Measurements from ENCODE around the gene LRFN4. TPM values are rescaled to one million over a fixed set of nuclear protein-coding genes. Genes with fewer than 3 reads are reported as not detected.

The LRFN4 gene
- total and polyA plus RNA-seq, 2 donors (not counting 3 experiments of a cell fraction or from before 2014, with no cell fraction given) = 22.3 to 37.4 TPM

- dilution Hi-C loops (cut with MboI; ENCODE audit: extremely low pct_ligation_motif_present, low sequenced_read_pairs) = no loop called here
- H3K36me3 ChIP-seq (ENCODE audit: control insufficient read depth in 2 of 2, extremely low read depth in 1 of 2, insufficient read depth in 2 of 2, low read length in 2 of 2) = peaks cover 0 to 7% of the 10 kb centered on the region in 2 experiments
- no peak overlapping the region for H3K4me3 ChIP-seq (replicated peaks in 1 of 3; ENCODE audit: insufficient read depth in 1 of 3, low read depth in 1 of 3, low read length in 3 of 3)
- POLR2A ChIA-PET = no interaction called here
- BruUV-seq (replicated peaks) = no TSS peak
- DNase-seq (ENCODE audit: low read depth, low spot score) = no peak
- no peak overlapping the region for H3K9ac ChIP-seq (replicated peaks; ENCODE audit: extremely low read depth, insufficient read depth, low read length)
- H4K20me1 ChIP-seq (replicated peaks; ENCODE audit: control insufficient read depth, extremely low read depth, insufficient read depth, low read length) = no peaks in the 10 kb centered on the region
- H3K79me2 ChIP-seq (ENCODE audit: control insufficient read depth, insufficient read depth, low read length) = no peaks in the 10 kb centered on the region
- intact Hi-C loops (cut with micrococcal nuclease) = no loop called here
- peaks cover 13% of the 10 kb centered on the region for H3K4me1 ChIP-seq (ENCODE audit: control insufficient read depth, extremely low read depth, insufficient read depth, low read length)
- CTCF ChIA-PET = interaction anchor here (1.0 to 2.4 kb wide), 6 partner anchors 7 to 175 kb away, joined by 3 to 12 read pairs (median 4); partner anchors contain the start of gene C11orf86
- H3K9me1 ChIP-seq (replicated peaks; ENCODE audit: control insufficient read depth, extremely low read depth, insufficient read depth, low read length) = no peaks in the 10 kb centered on the region
- H3K4me2 ChIP-seq (ENCODE audit: insufficient read depth, low read length) = no peak overlapping the region
- H3K27ac ChIP-seq (ENCODE audit: insufficient read depth, low read depth, low read length) = no peak overlapping the region
- TF ChIP-seq FOS (IDR thresholded peaks at IDR 0.05; ENCODE audit: borderline replicate concordance, insufficient read depth, low read length) (no peak), MYC (IDR thresholded peaks at IDR 0.05; ENCODE audit: low read depth, low read length) (no peak), JUN (IDR thresholded peaks at IDR 0.05; ENCODE audit: borderline replicate concordance, insufficient read depth, insufficient read length, low read depth) (no peak), EZH2 (IDR thresholded peaks at IDR 0.05; ENCODE audit: borderline replicate concordance, low read depth, low read length, severe bottlenecking) (no peak), MAX (IDR thresholded peaks at IDR 0.05; ENCODE audit: insufficient read depth, insufficient read length) (no peak), POLR2A (IDR thresholded peaks at IDR 0.05; ENCODE audit: low read depth, low read length) (no peak), CTCF (IDR thresholded peaks at IDR 0.05; ENCODE audit: extremely low read depth in 1 of 2, insufficient read depth in 1 of 2, low read depth in 1 of 2, low read length in 2 of 2) (no peak), POLR2AphosphoS5 (IDR thresholded peaks at IDR 0.05; ENCODE audit: insufficient read depth, low read depth, low read length) (no peak), GATA2 (IDR thresholded peaks at IDR 0.05; ENCODE audit: insufficient read depth, insufficient read length, low read depth, low read length) (no peak)
- FAIRE-seq = no peak
- H3K9me3 ChIP-seq (replicated peaks; ENCODE audit: control insufficient read depth, insufficient read depth, low read length) = no peaks in the 10 kb centered on the region
- H2AFZ ChIP-seq (ENCODE audit: low read depth, low read length) = no peak overlapping the region
- no peaks in the 10 kb centered on the region for H3K27me3 ChIP-seq (ENCODE audit: control insufficient read depth in 2 of 2, insufficient read depth in 2 of 2, low read length in 2 of 2)
Observed at GRCh38 chr11:66851239-66851596, 5.6 kb upstream of the LRFN4 start.
